NCI-H446 treated with DMSO at 0.1 percent for 48 hours (cell line): ENCODE results near the gene SURF1.
"Not testable (repeated sequence)": the region's sequence is repeated elsewhere in the genome, so short reads cannot be mapped to it uniquely, and the experiment has no call there.

Experiments used
- DNase-seq: peaks from one replicate; lab custom pipeline; 2025; lab: John Stamatoyannopoulos, UW

Gene SURF1

DNA sequence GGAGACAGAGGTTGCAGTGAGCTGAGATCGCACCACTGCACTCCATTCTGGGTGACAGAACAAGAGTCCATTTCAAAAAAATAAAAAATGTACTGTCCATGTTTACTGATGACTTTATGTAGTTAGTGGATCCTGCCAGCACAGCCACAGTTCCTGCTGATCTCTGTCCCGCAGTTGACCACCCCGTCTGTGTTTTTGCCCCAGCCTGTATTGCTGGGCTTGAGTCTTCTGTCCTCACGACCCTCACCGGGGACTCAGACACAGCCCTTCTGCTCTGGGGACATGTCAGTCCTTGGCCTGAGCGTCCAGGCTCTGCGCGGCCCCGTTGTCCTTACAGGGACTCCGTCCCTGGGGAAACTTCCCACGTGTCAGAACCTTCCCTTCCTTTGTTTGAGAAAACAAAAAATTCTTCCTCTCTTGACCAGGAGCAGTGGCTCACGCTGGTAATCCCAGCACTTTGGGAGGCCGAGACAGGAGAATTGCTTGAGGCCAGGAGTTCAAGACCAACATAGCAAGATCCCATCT is 34.8 kb downstream of the SURF1 start:
- DNase-seq, result no peak

DNA sequence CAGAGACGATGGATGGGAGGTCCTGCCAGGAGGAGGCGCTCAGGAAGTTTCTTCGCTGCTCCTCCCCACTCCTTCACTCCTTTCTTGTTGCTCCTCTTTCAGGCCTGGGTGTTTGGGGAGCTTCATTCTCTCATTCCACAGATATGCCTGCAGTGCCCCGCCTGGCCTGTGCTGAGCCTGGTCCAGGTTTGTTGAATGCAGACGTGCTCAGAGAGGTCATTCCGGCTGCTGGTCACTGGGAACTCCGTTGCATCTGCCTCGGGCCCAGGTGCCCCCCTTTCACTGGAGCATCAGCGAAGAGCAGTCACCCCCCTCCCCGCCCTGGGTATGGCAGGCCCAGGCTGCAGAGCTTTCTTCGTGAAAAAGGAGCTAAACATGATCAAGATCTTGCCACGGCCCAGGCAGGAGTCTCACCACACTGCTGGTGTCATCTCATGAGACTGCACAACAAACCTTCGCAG is 35.8 kb downstream of the SURF1 start:
- DNase-seq, result no peak

DNA sequence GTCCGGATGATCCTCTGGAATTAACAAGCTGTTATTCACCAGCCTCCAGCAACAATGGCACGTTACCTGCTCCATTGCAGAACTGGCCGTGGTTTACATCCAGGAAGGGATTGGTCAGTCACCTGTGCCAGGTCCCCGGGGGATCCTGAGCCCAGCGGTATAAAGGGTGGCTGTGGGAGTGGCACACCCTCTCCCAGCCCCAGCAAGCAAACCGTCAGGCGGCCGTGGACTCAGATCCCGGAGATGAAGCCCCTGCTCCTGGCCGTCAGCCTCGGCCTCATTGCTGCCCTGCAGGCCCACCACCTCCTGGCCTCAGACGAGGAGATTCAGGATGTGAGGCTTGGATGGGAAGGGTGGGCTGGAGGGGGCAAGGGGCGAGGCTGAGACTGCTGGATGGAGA is 38.7 kb downstream of the SURF1 start:
- DNase-seq, result not testable (repeated sequence)

DNA sequence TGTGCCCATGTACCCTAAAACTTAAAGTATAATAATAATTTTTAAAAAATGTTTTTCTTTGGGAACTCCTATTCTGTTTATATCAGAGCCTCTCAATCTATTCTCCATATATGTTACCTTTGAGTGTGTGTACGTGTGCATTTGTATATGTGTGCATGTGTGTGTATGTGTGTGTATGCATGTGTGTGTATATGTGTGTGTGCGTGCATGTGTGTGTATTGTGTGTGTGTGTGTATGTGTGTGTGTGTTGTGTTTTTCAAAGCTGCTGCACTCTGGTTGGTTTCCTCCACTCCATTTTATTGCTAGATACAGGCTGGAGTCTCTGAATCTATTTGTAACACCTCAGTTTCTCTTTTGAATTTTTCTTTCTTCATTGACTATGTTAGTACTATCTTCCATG is 40.3 kb downstream of the SURF1 start:
- no peak for DNase-seq

DNA sequence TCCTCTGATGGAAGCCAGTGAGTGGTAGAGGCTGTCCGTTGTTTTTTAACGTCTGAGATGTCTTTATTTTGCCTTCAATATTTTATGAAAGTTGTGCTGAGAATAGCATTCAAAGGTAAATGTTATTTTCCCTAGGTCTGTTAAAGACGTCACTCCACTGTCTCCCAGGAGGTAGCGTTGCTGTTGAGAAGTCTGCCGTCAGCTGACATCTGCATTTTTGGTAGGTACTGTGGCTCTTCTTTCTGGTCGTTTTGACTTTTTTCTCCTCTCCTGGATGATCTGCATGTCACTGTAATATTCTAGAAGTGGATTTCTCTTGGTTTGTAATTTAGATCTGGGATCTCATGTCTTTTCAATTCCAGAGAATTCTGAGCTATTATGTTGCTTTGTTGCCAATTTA is 46.7 kb downstream of the SURF1 start:
- no peak for DNase-seq

DNA sequence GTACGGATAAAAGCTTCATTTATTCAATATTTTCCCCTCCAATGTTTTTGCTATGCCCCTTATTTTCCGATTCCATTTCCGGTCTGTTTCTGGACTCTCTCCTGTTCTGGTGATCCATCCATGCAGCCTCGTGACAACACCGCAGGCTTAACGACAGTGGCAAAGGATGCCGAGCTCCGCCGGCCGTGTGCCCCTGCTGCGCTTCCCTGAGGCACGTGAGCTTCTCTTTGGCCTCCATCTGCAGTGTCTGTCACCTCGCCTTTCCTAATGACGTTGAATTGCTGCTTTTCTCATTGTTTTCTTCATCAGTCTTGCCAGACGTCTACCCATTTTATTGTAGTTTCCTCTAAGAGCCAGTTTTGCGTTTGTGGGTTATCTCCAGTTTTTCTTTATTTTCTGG is 49.0 kb downstream of the SURF1 start:
- no peak for DNase-seq

DNA sequence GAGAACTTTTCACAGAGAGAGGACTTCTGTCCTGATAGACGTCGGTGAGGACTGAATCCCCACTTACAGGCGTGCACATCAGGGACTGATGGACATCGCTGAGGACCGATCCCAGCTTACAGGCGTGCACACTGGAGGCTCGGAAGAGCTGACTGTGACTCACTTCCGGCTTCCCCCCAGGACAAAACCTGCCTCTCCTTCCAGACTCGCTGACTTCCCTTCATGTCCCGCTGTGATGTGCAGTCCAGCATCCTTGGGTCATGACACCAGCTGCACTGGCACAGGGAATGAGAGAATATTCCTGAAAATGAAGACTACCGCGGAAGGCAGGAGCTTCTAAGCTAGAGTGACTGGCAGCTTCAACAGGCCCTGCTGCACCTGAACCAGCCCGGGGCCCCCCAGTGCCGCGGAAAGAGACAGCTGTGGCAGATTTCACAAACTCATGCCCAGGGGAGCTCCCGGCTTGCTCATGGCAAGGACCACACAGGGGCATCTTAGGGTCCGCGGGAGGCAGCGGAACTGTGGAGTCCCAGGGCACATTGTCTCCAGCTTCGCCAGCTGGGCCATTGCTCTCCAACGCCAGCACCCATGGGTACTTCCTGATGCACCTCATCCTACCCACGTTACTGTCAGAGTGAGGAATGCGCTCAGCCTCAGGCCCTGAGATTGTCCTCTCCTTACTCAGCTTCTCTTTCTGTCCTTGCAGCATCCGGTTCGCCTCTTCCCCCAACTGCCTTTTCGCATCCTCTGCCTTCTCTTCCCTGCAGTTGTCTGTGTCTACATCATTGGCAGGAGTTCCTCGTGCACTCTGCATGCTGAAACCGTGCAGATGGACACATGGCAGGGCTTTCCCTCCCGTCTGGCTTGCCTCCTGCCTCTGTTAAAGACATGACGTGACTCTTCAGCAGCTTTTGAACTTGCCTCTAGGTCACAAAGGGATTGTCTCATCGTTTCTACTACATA is 49.8 kb downstream of the SURF1 start:
- DNase-seq, result no peak

DNA sequence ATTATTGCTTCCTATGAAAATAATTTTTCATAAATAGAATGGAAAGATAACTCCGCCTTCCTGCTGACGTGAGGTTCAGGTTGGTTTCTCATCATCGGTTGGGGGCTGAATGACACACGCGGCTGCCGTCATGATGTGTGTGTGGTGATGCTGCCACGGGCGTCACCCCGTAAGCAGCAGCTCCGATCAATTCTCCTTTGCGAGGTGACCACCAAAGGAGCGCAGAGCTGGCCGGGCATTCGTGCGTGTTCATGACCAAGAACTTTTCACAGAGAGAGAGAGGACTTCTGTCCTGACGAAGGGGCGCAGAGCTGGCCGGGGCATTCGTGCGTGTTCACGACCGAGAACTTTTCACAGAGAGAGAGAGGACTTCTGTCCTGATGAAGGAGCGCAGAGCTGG is 50.6 kb downstream of the SURF1 start:
- DNase-seq, result no peak

DNA sequence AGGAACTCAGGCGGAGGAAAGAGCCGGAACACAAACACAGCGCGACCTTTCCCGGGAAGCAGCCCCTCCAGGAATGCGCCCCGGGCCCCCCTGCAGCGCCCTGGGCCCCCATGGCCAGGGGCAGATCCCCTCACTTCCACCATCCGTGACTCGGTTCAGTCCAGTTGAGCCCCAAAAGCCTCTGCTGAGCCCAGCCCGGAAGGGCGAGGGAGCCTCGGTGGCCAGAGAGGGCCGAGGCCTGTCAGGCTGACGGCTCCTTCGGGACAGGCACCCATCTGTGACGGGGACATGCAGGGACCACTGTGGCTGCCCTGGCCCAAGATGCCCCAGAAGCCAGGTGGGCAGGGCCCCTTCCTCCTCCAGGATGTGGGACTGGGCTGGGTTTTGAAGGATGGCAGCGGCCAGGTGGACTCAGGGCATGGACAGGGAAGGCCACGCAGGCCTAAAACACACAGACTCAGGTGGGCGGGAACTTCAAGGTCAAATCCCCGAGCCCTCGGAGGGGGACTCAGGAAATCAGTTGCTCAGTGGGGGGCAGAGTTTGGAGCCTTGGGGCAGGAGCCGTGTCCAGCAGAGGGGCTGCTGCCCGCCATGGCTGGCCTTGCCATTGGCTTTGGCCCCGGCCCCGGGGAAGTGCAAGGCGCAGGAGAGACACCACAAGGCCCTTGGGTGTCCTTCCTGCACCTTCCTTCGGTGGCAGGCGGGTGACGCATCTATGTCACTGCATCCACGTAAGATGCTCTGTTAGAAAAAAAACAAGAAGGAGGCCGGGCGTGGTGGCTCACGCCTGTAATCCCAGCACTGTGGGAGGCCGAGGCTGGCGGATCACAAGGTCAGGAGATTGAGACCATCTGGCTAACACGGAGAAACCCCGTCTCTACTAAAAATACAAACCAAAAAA is 51.6 kb downstream of the SURF1 start:
- no peak for DNase-seq

DNA sequence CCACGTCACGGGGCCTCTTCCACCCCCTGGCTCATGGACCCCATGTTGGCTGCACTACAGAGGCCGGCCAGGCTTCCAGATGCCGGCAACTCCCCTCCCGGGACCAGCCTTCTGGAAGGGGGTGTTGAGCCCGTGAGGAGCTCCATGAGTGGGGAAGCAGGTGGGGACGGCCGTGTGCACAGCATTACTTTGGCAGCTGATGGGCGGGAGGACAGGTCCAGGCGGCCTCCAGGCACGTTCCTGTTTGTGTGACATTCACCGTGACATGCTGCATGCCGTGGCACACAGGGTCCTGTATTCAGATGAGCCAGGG is 52.2 kb downstream of the SURF1 start:
- DNase-seq, result no peak

DNA sequence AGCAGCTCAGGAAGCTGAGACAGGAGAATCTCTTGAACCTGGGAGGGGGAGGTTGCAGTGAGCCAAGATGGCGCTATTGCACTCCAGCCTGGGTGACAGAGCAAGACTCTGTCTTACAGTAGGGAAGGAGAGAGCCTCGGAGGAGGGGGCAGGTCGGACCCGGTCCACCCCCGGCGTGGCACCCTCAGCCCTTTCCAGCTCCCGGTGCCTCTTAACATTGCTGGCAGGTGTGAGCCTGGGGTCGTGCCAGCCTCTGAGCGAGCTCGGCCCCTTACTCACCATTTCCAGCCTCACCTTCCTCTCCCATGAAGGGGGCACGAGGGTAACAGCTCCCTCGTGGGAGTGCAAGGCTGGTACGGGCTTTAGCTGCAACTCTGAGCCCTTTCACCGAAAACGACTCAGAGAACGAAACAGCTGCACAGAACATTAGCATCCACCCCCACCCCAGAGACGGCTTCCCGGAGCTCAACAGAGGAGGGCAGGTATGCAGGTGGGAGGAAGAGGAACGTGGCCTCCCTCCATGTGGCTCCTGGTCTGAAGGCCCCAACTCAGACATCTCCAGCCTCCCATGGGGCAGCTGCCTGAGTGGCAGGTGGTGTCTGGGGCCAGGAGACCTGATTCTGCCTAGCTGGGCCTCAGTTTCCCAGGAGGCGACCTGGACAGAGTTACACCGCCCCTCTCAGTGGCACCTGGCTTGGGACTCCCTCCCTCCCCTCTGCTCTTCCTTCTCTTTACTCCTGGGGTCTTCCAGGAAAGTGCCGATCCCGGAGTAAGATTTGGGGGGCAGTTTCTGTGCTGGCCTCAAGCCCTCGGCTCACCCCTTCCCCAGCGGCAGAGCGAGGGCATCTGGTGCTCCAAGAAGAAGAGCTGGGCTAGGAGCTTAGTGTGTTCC is 52.8 kb downstream of the SURF1 start:
- no peak for DNase-seq
